ENCODE results near the gene GDF10. TPM values are rescaled to one million over a fixed set of nuclear protein-coding genes. Genes with fewer than 3 reads are reported as not detected.

Gene GDF10
- total RNA-seq, 2 experiments from 2014 or later, result 1.4 to 1.5 TPM

DNA sequence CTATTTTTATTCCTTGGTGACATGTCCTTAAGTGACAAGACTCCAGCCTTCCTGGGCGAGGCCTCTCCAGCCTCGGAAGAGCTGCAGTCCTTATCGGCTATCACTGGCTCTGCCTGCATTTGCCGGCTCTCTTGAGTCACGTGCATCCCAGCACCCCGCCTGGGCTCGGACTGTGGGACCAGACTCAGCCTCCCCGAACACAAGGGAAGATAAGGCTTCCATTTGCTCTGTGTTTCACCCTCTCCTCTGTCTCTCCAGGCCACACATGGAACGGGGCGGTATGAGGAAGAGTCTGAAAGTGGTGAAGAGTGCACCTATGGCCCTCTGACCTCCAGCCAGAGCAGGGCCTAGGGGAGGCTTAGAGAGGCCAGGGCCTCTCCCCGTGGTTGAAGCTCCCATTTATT, 26.9 kb downstream of the GDF10 start:
- TF ChIP-seq, protein P1, sequence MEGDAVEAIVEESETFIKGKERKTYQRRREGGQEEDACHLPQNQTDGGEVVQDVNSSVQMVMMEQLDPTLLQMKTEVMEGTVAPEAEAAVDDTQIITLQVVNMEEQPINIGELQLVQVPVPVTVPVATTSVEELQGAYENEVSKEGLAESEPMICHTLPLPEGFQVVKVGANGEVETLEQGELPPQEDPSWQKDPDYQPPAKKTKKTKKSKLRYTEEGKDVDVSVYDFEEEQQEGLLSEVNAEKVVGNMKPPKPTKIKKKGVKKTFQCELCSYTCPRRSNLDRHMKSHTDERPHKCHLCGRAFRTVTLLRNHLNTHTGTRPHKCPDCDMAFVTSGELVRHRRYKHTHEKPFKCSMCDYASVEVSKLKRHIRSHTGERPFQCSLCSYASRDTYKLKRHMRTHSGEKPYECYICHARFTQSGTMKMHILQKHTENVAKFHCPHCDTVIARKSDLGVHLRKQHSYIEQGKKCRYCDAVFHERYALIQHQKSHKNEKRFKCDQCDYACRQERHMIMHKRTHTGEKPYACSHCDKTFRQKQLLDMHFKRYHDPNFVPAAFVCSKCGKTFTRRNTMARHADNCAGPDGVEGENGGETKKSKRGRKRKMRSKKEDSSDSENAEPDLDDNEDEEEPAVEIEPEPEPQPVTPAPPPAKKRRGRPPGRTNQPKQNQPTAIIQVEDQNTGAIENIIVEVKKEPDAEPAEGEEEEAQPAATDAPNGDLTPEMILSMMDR (IDR thresholded peaks at IDR 0.05), result no peak
- ChIA-PET POLR2A (no interaction called here), CTCF (interaction anchor here (4.4 kb wide), 1 partner anchor 14 kb away, joined by 16 read pairs; no protein-coding TSS in a partner anchor)
- DNase-seq, result no peak
- Mint-ChIP-seq H3K4me1 (ENCODE audit: low read depth) (no peaks in the 10 kb centered on the region), H3K4me3 (no peak overlapping the region), H3K27ac (no peak overlapping the region), H3K27me3 (no peaks in the 10 kb centered on the region), H3K36me3 (ENCODE audit: low read depth) (no peaks in the 10 kb centered on the region), H3K9me3 (no peaks in the 10 kb centered on the region)
- intact Hi-C loops (cut with micrococcal nuclease), result no loop called here
- ATAC-seq, result no peak

DNA sequence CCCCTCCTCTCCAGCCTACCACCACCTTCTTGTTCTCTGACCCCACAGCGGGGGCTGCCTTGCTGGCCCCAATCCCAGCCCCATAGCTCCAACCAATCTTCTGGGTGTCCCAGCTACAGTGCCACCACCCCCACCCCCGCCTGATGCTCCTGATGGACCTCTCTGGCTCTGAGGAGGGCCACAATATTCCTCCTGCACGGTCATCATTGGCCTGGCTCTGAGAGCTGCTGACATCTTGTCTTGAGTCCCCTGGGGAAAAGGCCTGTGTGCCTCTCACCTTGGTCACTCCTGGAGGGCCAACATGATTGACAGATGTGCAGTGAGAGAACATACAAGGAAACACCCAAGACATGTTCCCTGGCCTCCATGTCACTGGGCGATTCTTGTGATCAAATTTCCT, 29.9 kb downstream of the GDF10 start:
- H3K27ac Mint-ChIP-seq, result no peak overlapping the region
- intact Hi-C loops (cut with micrococcal nuclease), result no loop called here
- ChIA-PET CTCF (interaction anchor here (0.6 to 1.1 kb wide), 2 partner anchors 10 to 288 kb away, joined by 3 to 4 read pairs; no protein-coding TSS in a partner anchor), POLR2A (no interaction called here)
- H3K27me3 Mint-ChIP-seq, result no peaks in the 10 kb centered on the region
- DNase-seq (no peak), ATAC-seq (no peak)
- no peak overlapping the region for H3K4me3 Mint-ChIP-seq
- no peaks in the 10 kb centered on the region for H3K9me3 Mint-ChIP-seq
- H3K4me1 Mint-ChIP-seq (ENCODE audit: low read depth), result no peaks in the 10 kb centered on the region
- no peaks in the 10 kb centered on the region for H3K36me3 Mint-ChIP-seq (ENCODE audit: low read depth)
- TF ChIP-seq, protein P1 (IDR thresholded peaks at IDR 0.05), result no peak

DNA sequence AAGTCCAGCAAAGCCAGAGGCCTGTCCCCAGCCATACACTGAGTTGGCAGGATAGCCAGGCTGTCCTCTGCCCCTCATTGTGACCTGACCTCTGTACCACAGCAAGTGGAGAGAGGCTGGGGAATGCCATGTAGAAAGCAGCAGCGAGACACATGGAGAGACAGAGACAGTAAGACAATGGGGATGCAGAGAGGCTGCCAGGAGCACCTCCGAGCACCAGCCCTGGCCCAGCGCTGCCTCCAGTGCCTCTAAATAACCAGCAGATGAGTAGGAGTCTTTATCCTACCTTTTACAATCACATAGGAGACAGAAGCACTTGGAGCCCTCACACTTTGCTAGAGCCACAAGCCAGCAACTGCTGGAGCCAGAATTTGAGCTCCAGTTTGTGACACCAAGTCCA, 30.4 kb downstream of the GDF10 start:
- CTCF ChIA-PET, result interaction anchor here (1.3 kb wide), 1 partner anchor 283 kb away, joined by 5 read pairs; no protein-coding TSS in a partner anchor
- no peak overlapping the region for H3K4me3 Mint-ChIP-seq
- H3K27ac Mint-ChIP-seq, result no peak overlapping the region
- ATAC-seq, result no peak
- no peak for DNase-seq
- H3K36me3 Mint-ChIP-seq (ENCODE audit: low read depth), result no peaks in the 10 kb centered on the region
- intact Hi-C loops (cut with micrococcal nuclease), result no loop called here
- no peaks in the 10 kb centered on the region for H3K27me3 Mint-ChIP-seq
- no peaks in the 10 kb centered on the region for H3K9me3 Mint-ChIP-seq
- TF ChIP-seq, protein P1 (IDR thresholded peaks at IDR 0.05), result no peak
- H3K4me1 Mint-ChIP-seq (ENCODE audit: low read depth), result no peaks in the 10 kb centered on the region
- POLR2A ChIA-PET, result no interaction called here

DNA sequence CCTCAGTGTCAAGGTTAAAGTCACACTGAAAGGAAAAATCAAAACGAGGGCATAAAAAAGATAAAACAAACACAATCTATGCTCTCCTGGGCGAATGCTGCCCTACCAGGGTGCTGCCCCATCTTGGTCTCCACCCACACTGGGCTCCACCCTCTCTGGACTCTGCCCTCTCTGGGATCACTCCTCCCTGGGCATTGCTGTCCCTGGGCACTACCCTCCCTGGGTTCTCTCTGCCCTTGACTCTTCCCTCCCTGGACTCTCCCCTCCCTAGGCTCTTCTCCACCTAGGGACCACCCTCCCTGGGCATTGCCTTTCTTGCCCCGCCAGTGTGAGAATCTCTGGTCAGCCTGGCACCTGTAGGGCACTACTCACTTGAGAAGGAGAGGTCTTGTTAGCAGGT, 30.8 kb downstream of the GDF10 start:
- ChIA-PET POLR2A (no interaction called here), CTCF (interaction anchor here (1.3 kb wide), 1 partner anchor 283 kb away, joined by 5 read pairs; no protein-coding TSS in a partner anchor)
- intact Hi-C loops (cut with micrococcal nuclease), result no loop called here
- ATAC-seq (no peak), DNase-seq (no peak)
- Mint-ChIP-seq H3K9me3 (no peaks in the 10 kb centered on the region), H3K4me1 (ENCODE audit: low read depth) (no peaks in the 10 kb centered on the region), H3K27ac (no peak overlapping the region), H3K27me3 (no peaks in the 10 kb centered on the region), H3K36me3 (ENCODE audit: low read depth) (no peaks in the 10 kb centered on the region), H3K4me3 (no peak overlapping the region)
- TF ChIP-seq, protein P1 (IDR thresholded peaks at IDR 0.05), result no peak

DNA sequence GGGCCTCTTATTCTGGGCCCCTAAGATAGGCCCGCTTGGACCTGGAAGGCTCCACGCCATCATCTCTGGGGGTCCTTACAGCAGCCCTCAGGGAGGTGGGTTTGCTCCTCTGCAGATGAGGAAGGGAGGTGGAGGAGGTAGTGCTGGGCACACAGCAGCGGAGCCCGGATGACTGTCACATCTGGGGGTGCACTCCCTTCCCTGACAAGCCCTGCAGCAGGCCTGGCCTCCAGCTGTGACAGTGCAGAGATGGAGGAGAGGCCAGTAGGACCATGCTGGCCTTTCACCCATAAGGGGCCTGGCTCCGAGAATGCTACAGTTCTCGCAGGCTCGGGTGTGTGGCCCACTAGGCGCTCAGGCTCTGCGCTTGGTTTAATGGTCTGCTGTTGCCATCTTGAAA, 31.5 kb downstream of the GDF10 start:
- intact Hi-C loops (cut with micrococcal nuclease), result no loop called here
- TF ChIP-seq, protein P1 (IDR thresholded peaks at IDR 0.05), result no peak
- Mint-ChIP-seq H3K4me1 (ENCODE audit: low read depth) (no peaks in the 10 kb centered on the region), H3K27me3 (no peaks in the 10 kb centered on the region), H3K36me3 (ENCODE audit: low read depth) (no peaks in the 10 kb centered on the region), H3K4me3 (no peak overlapping the region), H3K27ac (no peak overlapping the region), H3K9me3 (no peaks in the 10 kb centered on the region)
- ATAC-seq (no peak), DNase-seq (no peak)
- ChIA-PET CTCF (interaction anchor here (1.3 kb wide), 1 partner anchor 284 kb away, joined by 5 read pairs; no protein-coding TSS in a partner anchor), POLR2A (no interaction called here)
